HG03280 (cell line): Measurements from ENCODE around the gene PARD3B.

Experiments used
- ATAC-seq: cut with Tn5 transposase; IDR thresholded peaks from one replicate; pipeline ENCODE4 v1.9.1; 2021; ENCODE audit warnings: mild to moderate bottlenecking, moderate library complexity; ENCODE audit not compliant: unreplicated experiment

Gene PARD3B

GRCh38 chr2:205570648-205571047 is 1025.4 kb downstream of the PARD3B start:
- ATAC-seq = no peak

GRCh38 chr2:205571360-205571959 is 1026.2 kb downstream of the PARD3B start:
- ATAC-seq = no peak

- no peak for ATAC-seq
Observed at GRCh38 chr2:205574001-205574400, 1028.7 kb downstream of the PARD3B start.

GRCh38 chr2:205579335-205579734 is 1034.1 kb downstream of the PARD3B start:
- ATAC-seq = no peak

GRCh38 chr2:205580212-205580987 is 1035.1 kb downstream of the PARD3B start:
- ATAC-seq = no peak

GRCh38 chr2:205582366-205582765 is 1037.1 kb downstream of the PARD3B start:
- ATAC-seq = no peak

- no peak for ATAC-seq
Observed at GRCh38 chr2:205585449-205586383, 1040.4 kb downstream of the PARD3B start.

- ATAC-seq = no peak
Observed at GRCh38 chr2:205586626-205587025, 1041.4 kb downstream of the PARD3B start.

GRCh38 chr2:205589479-205589878 is 1044.2 kb downstream of the PARD3B start:
- no peak for ATAC-seq

GRCh38 chr2:205590759-205591158 is 1045.5 kb downstream of the PARD3B start:
- ATAC-seq = no peak

- ATAC-seq = no peak
Observed at GRCh38 chr2:205593891-205594290, 1048.6 kb downstream of the PARD3B start.

- no peak for ATAC-seq
Observed at GRCh38 chr2:205596581-205596980, 1051.3 kb downstream of the PARD3B start.

- ATAC-seq = no peak
Observed at GRCh38 chr2:205605638-205606304, 1060.5 kb downstream of the PARD3B start.

GRCh38 chr2:205607146-205607545 is 1061.9 kb downstream of the PARD3B start:
- no peak for ATAC-seq

GRCh38 chr2:205609113-205609512 is 1063.8 kb downstream of the PARD3B start:
- ATAC-seq = no peak

- no peak for ATAC-seq
Observed at GRCh38 chr2:205610437-205610836, 1065.2 kb downstream of the PARD3B start.

GRCh38 chr2:205612636-205613035 is 1067.4 kb downstream of the PARD3B start:
- ATAC-seq = no peak

- ATAC-seq = no peak
Observed at GRCh38 chr2:205613970-205614559, 1068.8 kb downstream of the PARD3B start.

- ATAC-seq = no peak
Observed at GRCh38 chr2:205614965-205615364, 1069.7 kb downstream of the PARD3B start.

- ATAC-seq = no peak
Observed at GRCh38 chr2:205617905-205618304, 1072.6 kb downstream of the PARD3B start.

GRCh38 chr2:205619600-205619999 is 1074.3 kb downstream of the PARD3B start:
- no peak for ATAC-seq
